GM19023 (cell line): Measurements from ENCODE around the gene COL23A1.

Experiments
- ATAC-seq: cut with Tn5 transposase; IDR thresholded peaks from one replicate; pipeline ENCODE4 v1.9.1; 2021; ENCODE audit warnings: mild to moderate bottlenecking, moderate library complexity; ENCODE audit not compliant: unreplicated experiment

COL23A1 gene

DNA sequence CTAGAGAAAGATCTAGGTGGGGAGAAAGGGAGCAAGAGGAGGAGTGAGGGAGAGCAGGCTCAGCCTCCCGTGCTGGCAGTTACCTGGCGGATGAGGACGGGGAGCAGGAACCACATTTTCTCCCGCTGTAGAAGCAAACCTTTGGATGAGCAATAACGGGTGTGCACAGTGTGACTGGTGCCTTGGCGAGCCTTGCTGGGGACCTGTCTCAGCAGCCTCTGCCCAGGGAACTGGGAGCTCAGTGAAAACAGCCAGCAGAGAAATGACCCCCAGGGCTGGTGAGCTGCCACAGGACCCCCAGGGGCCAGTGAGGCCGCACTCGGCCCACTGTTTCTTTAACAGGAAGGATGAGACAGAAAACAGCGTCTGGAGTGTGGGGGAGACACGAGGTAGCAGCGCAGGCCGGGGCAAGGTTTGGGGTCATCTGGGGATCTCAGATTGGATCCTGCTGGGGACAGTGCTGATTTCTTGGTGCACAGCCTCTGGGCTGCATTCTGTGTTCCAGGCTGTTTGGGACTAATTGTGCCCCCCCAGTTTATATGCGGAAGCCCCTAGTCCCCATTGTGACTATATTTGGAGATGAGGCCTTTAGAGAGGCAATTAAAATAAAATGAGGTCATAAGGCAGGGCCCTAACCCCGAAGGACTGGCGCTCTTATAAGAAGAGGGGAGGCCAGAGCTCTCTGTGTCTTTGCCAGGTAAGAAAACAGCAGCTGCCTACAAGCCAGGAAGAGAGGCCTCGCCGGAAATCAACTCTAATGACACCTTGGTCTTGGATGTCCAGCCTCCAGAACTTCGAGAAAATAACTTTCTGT, 238.8 kb downstream of the COL23A1 start:
- ATAC-seq = no peak

DNA sequence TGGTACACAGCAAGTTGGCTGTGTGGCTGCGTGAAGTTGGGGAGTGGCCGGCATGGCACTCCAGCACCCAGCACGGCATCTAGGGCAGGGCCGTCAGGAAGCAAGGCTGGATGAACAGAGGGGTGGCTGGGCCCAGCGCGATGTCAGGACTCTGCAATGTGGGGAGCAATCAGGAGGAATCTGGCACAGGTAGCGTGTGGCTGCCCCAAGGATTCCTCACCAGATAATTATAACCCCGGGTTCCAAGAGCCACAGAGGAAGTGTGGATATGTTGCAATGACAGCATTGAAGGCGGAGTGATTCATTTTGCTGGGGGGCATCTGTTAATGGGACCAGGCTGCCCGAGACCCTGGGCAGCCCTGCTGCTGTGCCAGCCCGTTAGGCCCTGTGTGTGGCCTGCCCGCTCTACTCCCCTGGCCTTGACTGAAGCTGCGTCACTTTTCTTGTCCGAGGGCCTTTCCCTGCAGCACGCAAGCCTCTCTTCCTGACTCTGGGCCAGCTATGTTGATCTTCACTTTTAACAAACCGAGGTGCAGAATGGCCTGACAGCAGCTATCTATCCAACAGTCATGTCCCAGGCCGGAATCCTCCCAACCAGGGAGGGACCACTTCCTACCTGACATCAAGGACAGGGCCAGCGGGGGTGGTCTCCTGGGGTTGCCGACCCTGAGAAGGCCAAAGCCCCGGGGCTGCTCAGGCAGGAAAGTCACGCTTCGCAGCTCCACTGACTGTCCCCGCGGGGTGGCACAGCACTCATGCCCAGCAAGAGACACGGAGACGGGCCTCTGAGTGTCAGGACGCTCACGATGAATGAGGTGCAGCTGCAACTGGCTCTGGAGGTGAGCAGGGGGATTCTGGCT, 239.6 kb downstream of the COL23A1 start:
- ATAC-seq = no peak

DNA sequence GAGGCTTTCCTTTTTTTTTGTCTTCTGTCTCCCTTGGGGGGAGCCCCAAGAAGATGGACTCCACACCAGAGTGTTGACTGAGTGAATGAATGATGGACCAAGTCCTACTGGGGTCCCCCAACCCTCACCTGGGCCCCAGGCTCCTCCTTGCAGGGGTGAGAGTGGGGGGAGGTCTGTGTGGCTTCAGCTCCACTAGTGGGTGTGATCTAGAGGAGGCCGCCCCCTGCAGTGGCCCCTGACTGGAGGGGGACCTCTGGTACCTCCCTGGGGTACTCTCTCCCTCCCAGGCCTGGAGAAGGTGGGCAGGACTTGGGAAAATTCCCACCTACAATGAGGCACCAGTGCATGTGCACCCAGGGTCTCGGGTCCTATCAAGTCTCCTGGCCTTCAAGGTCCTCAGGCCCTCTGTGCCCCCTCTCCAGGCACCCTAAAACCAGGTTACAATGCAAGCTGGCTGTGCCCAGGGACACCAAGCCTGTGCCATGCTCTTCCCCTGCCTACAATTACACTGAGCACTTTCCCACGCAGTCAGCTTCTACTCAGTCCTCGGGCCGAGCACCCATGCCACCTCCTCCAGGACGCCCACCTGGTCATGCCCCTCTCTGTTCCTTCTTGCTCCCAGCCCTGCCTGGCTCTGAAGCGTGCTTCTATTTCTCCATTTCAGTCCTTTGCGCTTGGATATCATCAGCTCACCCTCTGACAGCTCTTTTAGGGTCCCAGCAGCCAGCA, 240.4 kb downstream of the COL23A1 start:
- ATAC-seq = no peak

DNA sequence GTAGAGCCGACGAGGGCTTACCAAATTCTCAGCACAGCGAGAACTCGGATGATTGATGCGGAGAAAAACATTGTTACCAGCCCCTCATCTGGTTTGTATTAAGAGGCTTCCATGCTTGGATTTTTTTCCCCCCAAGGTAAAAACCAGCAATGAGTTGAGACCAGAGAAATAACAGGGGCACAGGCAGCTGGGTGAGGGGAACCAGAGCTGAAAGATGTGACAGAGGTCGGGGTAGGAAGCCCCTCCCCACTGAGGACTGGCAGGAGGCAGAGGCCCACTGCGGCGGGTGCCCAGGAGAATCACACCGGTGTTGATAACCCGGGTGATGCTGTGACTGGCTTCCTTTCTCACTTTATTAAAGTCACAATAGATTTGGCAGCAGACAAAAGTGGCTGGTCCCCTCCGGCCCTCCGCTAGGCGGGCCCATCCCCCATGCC, 241.1 kb downstream of the COL23A1 start:
- no peak for ATAC-seq

DNA sequence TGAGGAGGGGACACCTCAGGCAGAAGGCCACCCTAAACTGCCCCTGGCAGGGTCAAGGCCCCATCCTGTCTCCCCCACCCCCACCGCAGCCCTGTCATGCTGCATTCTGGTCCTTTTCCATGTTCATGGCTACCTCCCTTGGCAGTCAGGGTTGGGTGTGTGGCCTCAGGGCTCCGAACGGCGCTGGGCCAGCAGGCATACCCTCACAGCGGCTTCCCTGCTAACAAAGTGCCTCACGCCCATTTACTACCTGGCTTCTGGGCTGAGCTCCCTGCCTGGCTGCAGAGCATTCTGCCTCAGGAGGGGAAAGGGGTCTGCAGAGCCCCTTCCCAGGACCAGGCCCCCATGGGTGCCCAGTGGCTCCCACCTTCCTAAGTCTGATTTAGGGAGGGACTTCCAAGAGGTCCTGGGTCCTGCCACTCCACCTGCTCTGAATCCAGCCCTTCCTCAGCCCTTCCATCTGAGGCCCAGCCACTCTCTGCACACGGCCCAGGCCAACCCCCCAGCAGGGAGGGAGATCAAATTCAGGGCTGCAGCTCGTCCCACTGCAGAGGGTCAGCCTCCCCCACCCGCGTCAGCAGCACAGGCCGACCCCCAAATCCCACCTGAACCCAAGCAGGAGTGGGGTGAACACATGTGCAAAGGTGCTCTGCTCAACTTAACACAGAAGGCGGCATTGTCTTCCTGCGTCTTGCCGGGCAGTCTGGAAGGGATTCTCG, 241.7 kb downstream of the COL23A1 start:
- no peak for ATAC-seq

DNA sequence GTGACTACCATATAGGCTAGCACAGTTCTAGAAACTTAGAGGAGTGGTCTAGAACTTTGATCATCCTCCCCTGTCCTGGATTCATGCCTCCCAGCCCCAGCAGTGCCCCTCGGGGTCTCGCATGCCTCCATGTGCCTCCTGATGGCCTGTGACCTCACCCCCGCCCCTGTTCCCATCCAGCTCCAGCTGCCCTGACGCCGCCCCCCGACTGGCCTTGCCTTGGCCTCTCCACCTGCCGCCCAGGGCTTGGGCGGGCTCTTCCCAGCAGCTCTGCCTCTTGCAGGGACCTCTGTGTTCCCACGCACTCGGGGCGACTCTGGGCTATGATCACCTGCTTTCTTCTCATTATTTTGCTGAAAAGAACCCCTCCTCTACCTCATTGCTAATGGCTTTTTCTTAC, 242.2 kb downstream of the COL23A1 start:
- no peak for ATAC-seq

DNA sequence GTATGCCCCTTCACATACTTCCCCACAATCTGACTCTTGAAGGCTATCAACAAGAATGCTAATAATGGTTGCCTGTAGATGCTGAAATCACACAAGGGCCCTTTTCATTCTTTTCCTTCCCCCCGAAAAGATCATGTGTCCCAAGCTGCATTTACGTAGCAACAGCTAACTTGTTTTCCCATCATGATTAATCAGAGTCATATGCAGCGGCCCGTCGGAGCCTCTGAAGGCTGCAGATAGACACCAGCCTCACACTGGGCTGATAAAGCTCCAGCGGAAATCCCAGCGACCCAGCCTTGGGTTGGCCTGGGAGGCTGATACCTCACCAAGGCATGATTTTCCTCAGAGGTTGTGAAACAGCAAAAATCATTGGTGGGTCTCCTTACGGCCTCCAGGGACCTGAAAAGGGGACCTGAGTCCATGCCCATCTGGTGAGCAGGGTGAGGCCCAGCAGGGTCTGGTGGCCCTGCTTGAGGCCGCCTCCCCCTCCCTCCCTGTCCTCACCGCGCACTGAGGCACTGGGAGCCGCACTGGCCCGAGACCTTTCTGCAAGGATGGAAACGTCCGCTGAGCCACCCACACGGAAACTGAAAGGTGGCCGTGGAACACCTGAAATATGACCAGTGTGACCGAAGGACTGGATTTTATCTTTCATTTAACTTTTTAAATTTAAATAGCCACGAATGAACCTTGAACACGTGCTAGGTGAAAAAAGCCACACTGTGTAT, 243.4 kb downstream of the COL23A1 start:
- no peak for ATAC-seq

DNA sequence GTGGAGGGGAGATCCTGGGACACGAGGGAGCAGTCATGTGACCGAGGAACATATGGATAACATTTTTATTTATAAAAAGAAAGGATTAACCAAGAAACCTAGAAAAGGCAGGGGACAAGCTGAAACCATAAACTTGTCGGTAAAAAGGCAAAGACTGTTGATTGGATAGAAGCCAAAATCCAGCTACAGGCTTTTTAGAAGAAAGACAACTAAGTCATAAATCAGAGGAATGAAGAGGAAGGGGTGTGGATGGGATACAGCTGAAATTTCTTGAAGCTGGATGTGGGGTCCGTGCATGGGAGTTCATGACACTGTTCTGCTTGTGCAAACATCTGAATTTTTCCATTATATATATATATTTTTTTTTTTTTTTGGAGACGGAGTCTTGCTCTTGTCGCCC, 246.9 kb downstream of the COL23A1 start:
- no peak for ATAC-seq

DNA sequence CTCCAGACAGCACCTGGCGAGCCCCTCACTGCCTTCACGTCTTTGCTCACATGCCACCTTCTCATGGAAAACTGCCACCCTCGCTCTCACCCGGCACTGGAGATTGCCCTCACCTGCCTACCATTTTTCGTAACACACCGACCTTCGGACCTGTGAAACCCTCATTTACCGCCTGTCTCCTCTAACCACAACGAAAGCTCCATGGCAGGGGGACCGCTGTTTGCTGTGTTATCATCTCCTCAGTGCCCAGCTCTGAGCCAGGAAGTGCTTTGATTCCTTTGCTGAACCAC, 248.4 kb downstream of the COL23A1 start:
- ATAC-seq = no peak

DNA sequence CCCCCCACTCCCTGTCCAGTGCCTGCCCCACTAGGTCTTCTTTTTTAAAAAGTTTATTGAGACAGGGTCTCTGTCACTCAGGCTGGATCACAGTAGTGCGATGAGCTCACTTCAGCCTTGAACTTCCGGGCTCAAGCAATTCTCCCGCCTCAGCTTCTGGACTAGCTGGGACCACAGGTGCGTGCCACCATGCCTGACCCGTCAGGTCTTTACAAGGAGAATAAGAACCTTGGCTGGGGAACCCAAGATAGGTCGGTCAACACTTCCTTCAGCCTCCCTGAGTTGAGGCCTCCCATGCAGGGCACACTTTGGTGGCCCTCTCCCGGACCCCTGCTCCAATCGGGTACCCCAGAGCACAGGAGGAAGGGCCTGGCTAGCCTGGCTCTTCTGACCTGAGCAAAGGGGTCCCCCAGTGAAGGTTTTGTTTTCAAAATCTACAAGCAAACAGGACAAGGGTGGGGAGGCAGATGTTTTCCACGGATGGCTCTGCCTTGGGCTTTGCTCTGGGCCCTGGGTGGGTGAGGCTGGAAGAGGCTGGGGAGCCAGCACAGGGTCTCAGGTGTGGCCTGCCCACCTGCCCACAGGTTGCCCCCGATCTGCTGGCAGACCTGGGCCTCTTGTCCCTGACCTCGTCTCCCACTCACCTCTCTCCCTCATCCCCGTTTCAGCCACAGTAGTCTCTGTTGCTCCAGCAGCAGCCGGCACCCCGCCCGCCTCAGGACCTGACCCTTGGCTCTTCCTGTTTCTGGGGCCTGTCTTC, 248.9 kb downstream of the COL23A1 start:
- ATAC-seq = no peak

DNA sequence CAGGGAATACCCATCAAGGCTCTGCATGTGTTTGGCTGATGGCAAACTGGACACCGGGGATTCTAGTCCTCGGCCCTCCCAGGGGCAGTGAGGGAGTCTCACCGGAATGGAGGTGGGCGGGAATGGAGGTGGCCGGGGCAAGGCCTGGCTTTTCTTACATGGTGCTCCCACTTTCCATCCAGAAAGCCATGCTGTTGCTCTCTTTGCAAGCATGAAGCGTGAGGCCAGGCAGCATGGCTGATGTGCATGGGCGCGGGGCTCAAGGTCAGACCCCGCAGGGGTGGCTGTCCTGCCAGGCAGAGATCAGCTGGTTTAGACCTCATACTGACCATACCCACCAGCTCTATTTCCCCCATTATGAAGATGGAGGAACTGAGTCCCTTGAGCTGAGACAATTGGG, 249.6 kb downstream of the COL23A1 start:
- ATAC-seq = no peak

DNA sequence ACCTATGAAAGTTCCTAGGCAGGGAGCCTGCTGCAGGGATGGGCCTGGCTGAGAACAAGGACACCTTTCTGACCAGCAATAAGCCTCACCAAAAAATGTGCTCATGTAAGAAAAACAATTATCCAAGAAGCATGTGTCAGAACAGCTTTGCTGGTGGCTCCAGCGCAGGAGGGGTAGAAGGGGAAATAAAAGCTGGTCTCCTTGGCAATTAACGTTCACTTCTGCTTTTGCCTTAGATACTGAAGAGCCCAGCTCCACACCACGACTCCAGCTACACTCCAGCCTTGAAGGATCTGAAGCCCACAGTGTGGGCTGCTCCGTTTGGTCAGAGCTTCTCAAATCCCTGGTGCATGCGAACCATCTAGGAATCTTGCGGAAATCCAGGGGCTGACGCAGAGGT, 250.0 kb downstream of the COL23A1 start:
- ATAC-seq = no peak

DNA sequence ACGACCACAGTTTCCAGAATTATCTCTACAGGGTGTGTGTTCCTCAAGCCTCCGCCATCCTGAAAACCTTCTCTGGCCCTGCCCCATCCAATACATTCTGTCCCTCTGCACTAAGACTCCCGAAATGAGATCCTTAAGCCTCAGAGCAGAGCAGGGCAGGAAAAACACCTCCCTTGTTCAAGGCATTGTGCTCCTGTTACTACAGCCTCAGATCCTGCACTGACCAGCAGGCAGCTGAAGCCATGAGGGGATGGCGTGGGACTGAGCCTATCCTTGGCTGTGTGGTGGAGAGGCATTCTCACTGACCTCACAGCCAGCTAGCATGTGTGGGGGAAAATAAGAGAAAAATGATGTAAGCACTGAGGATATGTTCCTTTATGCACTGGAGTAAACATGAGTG, 250.9 kb downstream of the COL23A1 start:
- ATAC-seq = no peak

DNA sequence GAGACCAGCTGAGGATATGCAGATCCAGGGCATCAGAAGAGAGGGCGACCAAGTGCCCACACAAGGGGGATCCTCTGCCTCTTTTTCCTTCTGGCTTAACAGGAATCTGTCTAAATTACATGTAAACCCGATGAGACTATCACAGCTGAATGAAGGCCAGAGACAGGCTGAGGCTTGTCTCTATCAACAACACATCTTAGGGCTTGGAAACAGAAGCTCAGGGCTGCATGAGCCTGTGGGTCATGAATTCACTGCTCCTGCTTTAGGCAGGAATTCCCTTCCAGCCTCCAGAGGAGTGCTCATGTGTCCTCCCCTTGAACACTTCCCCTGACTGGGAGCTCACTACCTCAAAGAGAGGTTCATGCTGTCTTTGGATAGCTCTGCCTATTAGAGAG, 251.4 kb downstream of the COL23A1 start:
- ATAC-seq = no peak

DNA sequence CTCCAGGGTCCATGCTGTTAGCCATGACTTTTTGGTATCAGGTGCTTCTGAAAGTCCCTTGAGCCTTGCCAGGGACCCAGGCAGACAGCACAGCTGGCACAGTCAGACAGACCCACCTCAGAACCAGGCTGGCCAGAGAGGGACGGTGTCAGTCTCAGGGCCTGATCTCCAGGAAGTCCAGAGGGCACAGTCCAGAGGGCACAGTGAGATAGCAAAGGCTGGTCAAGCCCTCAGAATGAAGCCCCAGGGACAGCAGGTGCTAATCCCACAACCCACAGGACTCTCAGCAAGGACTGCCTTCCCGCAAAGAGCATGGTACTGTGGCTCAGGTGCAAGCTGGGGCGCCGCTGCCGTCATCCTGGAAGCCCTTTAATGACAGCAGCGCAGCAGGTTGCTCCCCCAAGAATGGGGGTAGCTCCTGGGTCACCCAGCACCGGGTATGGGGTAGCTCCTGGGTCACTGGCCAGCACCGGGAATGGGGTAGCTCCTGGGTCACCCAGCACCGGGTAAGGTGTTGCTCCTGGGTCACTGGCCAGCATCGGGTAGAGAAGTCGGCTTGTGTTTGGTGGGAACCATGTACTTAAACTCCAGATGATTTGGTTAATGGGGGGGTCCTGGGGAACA, 252.0 kb downstream of the COL23A1 start:
- no peak for ATAC-seq

DNA sequence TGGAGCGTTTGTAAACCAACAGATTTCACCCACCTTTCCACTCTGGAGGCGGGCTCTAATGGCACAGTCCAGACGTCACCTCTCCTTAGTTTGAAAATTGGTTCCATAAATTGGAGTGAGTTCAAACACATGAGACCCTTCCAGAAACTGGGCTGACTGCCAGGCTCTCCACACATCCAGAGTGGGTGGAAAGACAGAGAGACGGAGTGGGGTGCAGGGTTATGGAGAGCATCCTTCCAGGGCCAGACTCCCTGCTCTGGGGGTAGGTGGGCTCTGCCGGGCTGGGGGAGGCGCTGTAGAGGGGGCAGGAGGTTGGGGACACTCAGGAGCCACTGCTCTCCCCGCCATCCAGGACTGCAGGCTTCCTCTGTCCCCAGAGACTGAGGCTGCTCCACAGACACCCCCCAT, 252.9 kb downstream of the COL23A1 start:
- ATAC-seq = no peak

DNA sequence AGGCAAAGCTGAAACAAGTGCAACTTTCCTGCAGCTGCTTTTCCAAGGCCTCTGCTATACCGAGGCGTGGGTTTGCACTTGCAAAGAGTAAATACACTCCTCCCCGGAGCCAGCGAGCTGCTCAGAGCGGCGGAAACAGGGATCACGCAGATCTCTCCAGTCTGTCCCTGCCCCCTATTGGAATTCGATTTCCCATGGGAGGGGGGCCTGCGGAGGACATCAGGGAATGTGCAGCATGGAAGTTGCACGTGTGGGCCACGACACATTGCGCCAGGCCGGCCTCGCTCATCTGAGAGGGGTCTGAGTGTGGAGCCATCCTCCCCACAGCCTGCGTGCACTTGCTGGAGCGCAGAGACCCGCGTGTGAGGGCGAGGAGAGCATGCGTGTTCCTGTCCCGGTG, 253.3 kb downstream of the COL23A1 start:
- ATAC-seq = no peak

DNA sequence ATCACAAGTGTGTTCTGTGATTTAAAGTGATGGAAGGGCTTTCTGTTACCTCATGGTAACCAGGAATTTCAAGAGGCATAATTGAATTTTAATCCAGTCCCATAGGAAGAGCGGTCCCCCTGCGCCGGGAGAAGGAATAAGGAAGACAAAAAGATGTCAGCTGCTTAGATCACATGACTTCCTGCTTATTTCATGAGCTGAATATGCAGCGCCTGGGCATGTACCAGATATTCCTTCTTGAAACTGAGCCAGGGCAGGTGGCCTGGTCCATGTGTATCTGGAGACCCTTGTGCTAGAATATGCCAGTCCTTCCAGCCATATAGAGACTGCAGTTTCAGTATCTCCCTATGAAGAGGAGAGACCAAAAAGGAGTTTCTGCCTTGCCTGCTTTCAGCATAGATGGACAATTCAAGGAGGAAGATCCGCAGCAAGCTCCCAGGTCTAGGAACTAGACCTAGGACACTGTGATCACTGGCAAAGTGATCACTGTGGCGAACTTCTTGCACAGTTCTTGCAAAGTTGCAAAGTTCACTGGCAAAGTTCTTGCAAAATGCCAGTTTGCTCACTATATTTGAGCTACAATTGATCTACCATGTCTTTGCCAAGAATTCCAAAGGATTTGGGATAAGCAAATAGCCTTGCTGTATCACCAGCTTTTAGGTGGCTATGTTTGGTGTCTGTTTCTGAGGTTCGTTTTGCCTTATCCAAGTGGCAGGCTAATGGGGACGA, 254.7 kb downstream of the COL23A1 start:
- ATAC-seq = no peak

DNA sequence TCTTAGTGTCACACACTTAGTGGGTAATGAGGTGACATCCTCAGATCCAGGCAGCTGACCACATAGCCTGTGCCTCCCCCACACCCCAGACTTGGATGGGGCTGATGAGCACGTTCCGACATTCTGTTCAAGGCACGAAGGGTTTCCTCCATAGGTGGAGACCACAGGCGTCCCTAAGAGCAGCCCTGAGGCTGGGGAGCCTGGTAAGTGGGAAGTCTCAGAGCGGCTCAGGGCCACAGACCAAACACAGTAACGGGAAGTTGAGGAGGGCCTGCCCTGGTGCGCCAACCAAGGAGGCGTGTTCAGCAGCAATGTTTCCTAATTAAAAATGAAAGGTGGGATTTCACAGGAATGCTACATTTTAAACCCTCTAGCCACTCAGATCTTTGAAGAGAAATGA, 255.3 kb downstream of the COL23A1 start:
- no peak for ATAC-seq
